Measurements from ENCODE around the gene THAP7. TPM values are rescaled to one million over a fixed set of nuclear protein-coding genes. Genes with fewer than 3 reads are reported as not detected.

THAP7 gene
- total and polyA plus RNA-seq, 9 of the 15 experiments (the other 6 are each of a cell fraction or from before 2014, with no cell fraction given) = 7.9 to 263 (median 84.1) TPM

DNA sequence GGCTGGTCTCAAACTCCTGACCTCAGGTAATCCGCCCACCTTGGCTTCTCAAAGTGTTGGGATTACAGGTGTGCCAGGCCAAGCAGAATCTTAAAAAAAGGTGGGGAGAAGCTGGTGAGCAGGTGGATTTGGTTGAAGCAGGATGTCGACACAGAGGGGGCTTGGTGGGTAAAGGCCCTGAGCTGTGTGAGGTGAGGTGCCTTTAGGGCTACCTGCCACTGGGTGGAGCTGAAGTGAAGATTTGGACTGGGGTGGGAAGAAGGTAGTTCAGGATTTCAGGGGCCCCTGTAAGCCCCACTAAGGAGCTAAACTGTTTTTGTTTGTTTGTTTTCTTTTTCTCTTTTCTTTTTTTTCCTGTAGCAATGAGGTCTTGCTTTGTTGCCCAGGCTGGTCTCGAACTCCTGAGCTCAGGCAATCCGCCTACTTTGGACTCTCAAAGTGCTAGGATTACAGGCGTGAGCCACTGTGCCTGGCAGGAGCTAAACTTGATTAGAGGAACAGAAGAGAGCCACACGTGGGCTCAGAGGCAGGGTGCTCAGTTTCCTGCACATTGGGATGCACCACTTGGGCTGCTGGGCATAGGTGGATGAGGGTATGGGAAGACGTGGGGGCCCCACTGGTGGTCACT lies 19.0 kb upstream of the THAP7 start (continued):
- TF ChIP-seq ZNF3 (CRISPR knock-in tag; IDR thresholded peaks at IDR 0.05) (no peak), ZKSCAN1 (IDR thresholded peaks at IDR 0.05; ENCODE audit: low read depth, low read length) (0 out of 2 replicates have a peak, but pooled peaks have one; percentile 9), ATF3 (IDR thresholded peaks at IDR 0.05) (no peak), ATF3 (CRISPR knock-in tag; conservative IDR thresholded peaks at IDR 0.05) (0 out of 2 replicates have a peak, but pooled peaks have one; percentile 41), ZFPM2 (CRISPR knock-in tag; IDR thresholded peaks at IDR 0.05) (no peak), EGR1 (conservative IDR thresholded peaks at IDR 0.05) (no peak), ZBTB12 (CRISPR knock-in tag; IDR thresholded peaks at IDR 0.05) (peak; percentile 19; the same call in 1 of the 2 replicates), E2F6 (IDR thresholded peaks at IDR 0.05; ENCODE audit: borderline replicate concordance in 1 of 2, extremely low read depth in 1 of 2, insufficient read depth in 1 of 2, insufficient read length in 1 of 2, low read depth in 1 of 2, low read length in 1 of 2, poor library complexity in 1 of 2, severe bottlenecking in 1 of 2) (no peak), BRCA1 (IDR thresholded peaks at IDR 0.05) (no peak), BRCA1 (CRISPR knock-in tag; IDR thresholded peaks at IDR 0.05) (no peak), CBX1 (IDR thresholded peaks at IDR 0.05; ENCODE audit: low read depth) (no peak), ZNF511 (CRISPR knock-in tag; IDR thresholded peaks at IDR 0.05) (no peak), ZNF445 (CRISPR knock-in tag; IDR thresholded peaks at IDR 0.05; ENCODE audit: low read depth) (peak; percentile 51; the same call in 1 of the 2 replicates), CTCF (IDR thresholded peaks at IDR 0.05 in 2 of 3, conservative IDR thresholded peaks at IDR 0.05 in 1 of 3; ENCODE audit: insufficient read depth in 2 of 3, low read depth in 1 of 3, low read length in 3 of 3) (peak; percentile 94 to 97 (median 97))
- TF ChIP-seq, protein P1, sequence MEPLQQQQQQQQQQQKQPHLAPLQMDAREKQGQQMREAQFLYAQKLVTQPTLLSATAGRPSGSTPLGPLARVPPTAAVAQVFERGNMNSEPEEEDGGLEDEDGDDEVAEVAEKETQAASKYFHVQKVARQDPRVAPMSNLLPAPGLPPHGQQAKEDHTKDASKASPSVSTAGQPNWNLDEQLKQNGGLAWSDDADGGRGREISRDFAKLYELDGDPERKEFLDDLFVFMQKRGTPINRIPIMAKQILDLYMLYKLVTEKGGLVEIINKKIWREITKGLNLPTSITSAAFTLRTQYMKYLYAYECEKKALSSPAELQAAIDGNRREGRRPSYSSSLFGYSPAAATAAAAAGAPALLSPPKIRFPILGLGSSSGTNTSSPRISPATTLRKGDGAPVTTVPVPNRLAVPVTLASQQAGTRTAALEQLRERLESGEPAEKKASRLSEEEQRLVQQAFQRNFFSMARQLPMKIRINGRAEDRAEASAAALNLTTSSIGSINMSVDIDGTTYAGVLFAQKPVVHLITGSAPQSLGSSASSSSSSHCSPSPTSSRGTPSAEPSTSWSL (CRISPR knock-in tag; IDR thresholded peaks at IDR 0.05; ENCODE audit: borderline replicate concordance) = peak; percentile 26; the same call in 1 of the 2 replicates
